ENCODE measurements around the gene TTLL10.
"Not testable (repeated sequence)": the region's sequence is repeated elsewhere in the genome, so short reads cannot be mapped to it uniquely, and the experiment has no call there.

Gene TTLL10

DNA sequence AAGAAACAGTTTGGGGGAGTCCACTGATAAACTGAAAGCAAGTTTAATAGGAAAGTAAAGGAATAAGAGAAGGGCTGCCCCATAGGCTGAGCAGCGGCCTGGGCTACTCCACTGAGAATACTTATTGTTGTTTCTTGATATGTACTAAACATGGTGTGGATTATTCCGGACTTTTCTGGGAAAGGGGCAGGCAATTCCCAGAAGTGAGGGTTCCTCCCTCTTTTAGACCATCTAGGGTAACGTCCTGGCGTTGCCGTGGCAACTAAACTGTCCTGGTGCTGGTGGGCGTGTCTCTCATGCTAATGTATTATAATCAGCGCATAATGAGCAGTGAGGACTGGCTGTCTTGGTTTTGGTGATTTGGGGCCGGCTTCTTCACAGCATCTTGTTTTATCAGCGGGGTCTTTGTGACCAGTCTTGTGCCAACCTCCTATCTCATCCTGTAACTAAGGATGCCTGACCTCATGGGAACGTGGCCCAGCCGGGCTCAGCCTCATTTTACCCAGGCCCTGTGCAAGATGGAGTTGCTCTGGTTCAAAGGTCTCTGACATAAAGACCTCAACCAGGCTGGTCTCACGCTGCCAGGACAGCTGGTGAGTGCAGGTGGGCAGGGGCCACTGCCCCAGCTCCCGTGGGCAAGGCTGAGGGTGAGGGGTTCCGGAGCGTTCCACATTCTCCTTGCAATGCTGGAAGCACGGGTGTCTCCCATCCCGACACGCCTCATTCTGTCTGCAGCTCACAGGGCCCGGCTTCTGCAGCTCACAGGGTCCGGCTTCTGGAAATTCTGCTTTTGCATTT lies 38.1 kb upstream of the TTLL10 start:
- H3K4me3 ChIP-seq: no peak overlapping the region
- DNase-seq (ENCODE audit: low spot score): no peak
- no peak overlapping the region for H3K27ac ChIP-seq
- TF ChIP-seq, protein P1, sequence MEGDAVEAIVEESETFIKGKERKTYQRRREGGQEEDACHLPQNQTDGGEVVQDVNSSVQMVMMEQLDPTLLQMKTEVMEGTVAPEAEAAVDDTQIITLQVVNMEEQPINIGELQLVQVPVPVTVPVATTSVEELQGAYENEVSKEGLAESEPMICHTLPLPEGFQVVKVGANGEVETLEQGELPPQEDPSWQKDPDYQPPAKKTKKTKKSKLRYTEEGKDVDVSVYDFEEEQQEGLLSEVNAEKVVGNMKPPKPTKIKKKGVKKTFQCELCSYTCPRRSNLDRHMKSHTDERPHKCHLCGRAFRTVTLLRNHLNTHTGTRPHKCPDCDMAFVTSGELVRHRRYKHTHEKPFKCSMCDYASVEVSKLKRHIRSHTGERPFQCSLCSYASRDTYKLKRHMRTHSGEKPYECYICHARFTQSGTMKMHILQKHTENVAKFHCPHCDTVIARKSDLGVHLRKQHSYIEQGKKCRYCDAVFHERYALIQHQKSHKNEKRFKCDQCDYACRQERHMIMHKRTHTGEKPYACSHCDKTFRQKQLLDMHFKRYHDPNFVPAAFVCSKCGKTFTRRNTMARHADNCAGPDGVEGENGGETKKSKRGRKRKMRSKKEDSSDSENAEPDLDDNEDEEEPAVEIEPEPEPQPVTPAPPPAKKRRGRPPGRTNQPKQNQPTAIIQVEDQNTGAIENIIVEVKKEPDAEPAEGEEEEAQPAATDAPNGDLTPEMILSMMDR (IDR thresholded peaks at IDR 0.05): no peak

GRCh38 chr1:1136547-1137230 lies 37.0 kb upstream of the TTLL10 start:
- H3K27ac ChIP-seq: no peak overlapping the region
- DNase-seq (ENCODE audit: low spot score): no peak
- no peak overlapping the region for H3K4me3 ChIP-seq
- TF ChIP-seq, protein P1 (IDR thresholded peaks at IDR 0.05): no peak

DNA sequence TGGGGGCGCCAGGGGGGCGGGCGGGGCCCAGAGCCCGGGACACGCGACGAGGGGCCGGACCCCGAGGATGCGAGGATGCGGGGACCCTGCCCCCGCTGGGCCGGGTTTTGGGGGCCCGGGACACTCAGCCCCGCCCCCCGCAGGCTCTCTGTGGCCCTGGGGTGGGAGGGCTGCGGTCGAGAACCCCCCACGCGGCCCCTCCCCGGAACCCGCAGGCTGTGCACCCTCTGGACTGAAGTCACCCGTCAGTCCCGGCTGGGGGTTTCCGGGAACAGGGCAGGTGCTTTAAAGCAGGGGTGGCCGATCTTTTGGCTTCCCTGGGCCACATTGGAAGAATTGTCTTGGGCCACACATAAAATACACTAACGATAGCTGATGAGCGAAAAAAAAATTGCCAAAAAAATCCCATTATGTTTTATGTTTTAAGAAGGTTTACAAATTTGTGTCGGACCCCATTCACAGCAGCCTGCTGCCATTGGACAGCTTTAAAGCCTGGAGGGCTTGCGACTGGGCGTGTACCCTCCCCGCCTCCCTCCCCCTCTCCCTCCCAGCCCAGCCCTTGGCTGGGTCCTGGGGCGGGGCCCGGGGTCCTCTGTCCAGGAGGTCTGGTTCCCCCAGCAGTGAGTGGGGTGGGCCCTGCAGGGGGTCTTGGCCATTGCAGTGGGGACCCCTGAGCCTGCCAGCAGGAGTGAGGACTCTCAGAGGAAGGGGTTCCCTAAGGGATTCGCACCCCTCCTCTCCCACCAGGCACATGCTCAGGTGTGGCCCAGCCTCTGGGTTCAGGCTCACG lies 36.2 kb upstream of the TTLL10 start:
- DNase-seq (ENCODE audit: low spot score): no peak
- Histone ChIP-seq H3K27ac (no peak overlapping the region), H3K4me3 (peak overlapping the region; percentile 14)
- TF ChIP-seq, protein P1 (IDR thresholded peaks at IDR 0.05): no peak

DNA sequence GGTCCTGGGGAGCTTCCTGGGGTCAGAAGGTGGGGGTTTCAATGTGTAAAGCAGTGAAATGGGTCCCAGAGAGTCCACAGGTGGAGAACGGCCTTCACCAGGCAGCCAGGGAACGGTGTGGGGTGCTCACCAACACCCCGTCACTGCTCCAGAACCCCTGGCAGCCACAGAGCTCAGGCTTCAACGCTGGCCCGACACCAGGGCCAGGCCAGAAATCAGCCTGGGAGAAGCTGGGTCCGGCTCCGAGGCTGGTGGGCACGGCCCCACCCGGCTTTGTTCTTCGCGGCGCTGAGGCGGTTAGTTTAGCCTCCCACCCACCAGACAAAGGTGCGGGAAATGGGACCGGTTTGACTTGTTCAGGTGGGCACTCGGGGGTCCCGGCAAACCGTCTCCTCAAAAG lies 33.0 kb upstream of the TTLL10 start:
- H3K4me3 ChIP-seq: no peak overlapping the region
- no peak for DNase-seq (ENCODE audit: low spot score)

DNA sequence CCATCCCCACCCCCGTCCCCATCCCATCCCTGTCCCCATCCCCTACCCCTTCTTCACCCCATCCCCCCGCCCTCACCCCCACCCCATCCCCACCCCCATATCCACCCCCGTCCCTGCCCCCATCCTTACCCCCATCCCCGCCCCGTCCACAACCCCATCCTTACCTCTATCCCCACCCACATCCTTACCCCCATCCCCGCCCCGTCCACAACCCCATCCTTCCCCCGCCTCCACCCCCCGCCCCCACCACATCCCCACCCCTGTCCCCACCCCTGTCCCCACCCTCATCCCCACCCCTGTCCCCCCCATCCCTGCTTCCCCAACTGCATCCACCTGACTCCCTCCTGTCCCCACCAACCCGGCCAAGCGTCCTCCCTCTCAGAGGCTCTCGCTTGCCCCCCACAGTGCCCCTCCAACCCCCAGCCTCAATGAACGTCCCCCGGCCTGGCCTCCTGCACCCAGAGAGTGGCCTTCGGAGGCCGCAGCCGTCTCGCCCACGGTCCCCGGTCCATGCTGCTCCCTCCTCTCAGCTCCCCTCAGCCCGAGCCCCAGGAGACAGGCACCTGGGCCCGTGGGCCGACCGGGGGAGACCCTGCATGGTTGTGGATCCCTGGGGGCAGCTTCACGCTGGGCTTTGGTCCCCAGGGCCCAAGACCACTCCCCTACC lies 32.3 kb upstream of the TTLL10 start:
- TF ChIP-seq, protein P1 (IDR thresholded peaks at IDR 0.05): no peak
- DNase-seq (ENCODE audit: low spot score): no peak
- Histone ChIP-seq H3K4me3 (no peak overlapping the region), H3K27ac (no peak overlapping the region)

More for the DNA sequence above, 33.0 kb upstream of the TTLL10 start:
- TF ChIP-seq, protein P1 (IDR thresholded peaks at IDR 0.05): no peak
- H3K27ac ChIP-seq: no peak overlapping the region

DNA sequence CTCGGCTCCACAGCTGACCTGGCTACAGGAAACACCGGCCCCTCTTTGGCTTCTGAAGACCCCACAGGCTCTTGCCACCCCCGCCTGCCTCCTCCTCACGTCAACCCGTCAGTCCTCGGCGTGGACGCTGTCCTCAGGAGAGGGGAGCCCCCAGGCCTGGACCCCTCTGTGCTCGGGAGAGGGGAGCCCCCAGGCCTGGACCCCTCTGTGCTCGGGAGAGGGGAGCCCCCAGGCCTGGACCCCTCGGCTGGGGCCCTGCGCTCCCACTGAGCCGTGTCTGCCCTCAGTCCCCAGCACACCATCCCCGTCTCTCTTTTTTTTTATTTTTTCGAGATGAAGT lies 31.8 kb upstream of the TTLL10 start:
- TF ChIP-seq, protein P1 (IDR thresholded peaks at IDR 0.05): no peak
- no peak for DNase-seq (ENCODE audit: low spot score)
- Histone ChIP-seq H3K4me3 (no peak overlapping the region), H3K27ac (no peak overlapping the region)

DNA sequence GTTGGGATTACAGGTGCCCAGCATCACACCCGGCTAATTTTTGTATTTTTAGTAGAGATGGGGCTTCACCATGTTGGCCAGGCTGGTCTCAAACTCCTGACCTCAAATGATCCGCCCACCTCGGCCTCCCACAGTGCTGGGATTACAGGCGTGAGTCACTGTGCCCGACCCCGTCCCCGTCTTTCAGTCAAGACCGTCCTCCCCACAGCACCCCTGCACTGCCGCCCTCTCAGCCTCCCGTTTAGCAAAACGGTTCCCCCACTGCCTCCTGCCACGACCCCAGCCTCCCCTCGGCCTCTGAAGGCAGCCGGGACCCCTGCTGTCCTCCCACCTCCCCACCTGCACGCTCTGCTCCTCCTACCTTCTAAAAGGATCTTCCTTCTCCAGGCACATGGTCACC lies 31.3 kb upstream of the TTLL10 start:
- not testable (repeated sequence) for H3K27ac ChIP-seq; DNase-seq (ENCODE audit: low spot score); H3K4me3 ChIP-seq
